ENCODE measurements around the gene MEX3D. TPM values are rescaled to one million over a fixed set of nuclear protein-coding genes. Genes with fewer than 3 reads are reported as not detected.

Gene MEX3D
- total RNA-seq, 1 experiment from 2014 or later, result 69.2 TPM

GRCh38 chr19:1569997-1570396 is 1.9 kb upstream of the MEX3D start:
- Histone ChIP-seq H3K27me3 (ENCODE audit: insufficient read depth, low read length) (no peaks in the 10 kb centered on the region), H3K4me2 (ENCODE audit: low read length) (no peak overlapping the region), H3K9me2 (ENCODE audit: insufficient read depth) (no peaks in the 10 kb centered on the region), H3K4me3 (replicated peaks in 1 of 2; ENCODE audit: low read depth in 1 of 2, low read length in 2 of 2) (no peak overlapping the region), H4K20me1 (ENCODE audit: insufficient read depth) (no peaks in the 10 kb centered on the region), H3K9me3 (ENCODE audit: control insufficient read depth in 1 of 2, insufficient read depth in 1 of 2, low read depth in 1 of 2, low read length in 2 of 2) (no peaks in the 10 kb centered on the region), H3K27ac (ENCODE audit: low read depth, low read length) (no peak overlapping the region), H3K4me1 (ENCODE audit: control insufficient read depth in 1 of 2, insufficient read depth in 2 of 2, low read length in 2 of 2) (peaks cover 13 to 14% of the 10 kb centered on the region in 2 experiments; a peak in 3 of 4 replicates), H3K36me3 (ENCODE audit: control insufficient read depth in 1 of 2, insufficient read depth in 2 of 2, low read length in 2 of 2) (0 out of 4 replicates have a peak, but pooled peaks cover 0 to 3% of the 10 kb centered on the region in 2 experiments), H2AFZ (ENCODE audit: low read depth, low read length, poor library complexity, severe bottlenecking) (no peak overlapping the region), H3K9ac (ENCODE audit: low read length) (no peak overlapping the region), H3K79me2 (ENCODE audit: insufficient read depth, low read length) (peaks cover 23% of the 10 kb centered on the region)
- intact Hi-C loops (cut with micrococcal nuclease), result no loop called here
- TF ChIP-seq SRF (IDR thresholded peaks at IDR 0.05; ENCODE audit: low read depth) (no peak), REST (IDR thresholded peaks at IDR 0.05; ENCODE audit: low read depth) (no peak), ELF1 (IDR thresholded peaks at IDR 0.05; ENCODE audit: borderline replicate concordance, low read depth) (no peak), EGR1 (IDR thresholded peaks at IDR 0.05; ENCODE audit: low read depth) (no peak), EZH2phosphoT487 (IDR thresholded peaks at IDR 0.05; ENCODE audit: borderline replicate concordance) (no peak), MAX (IDR thresholded peaks at IDR 0.05) (no peak), ZNF274 (IDR thresholded peaks at IDR 0.05; ENCODE audit: low read depth, low read length) (no peak)
- POLR2A ChIA-PET, result no interaction called here
- CTCF ChIA-PET, result no interaction called here
- no peak for DNase-seq (ENCODE audit: low read depth, low spot score)
- ATAC-seq, result no peak
- RAD21 ChIA-PET (ENCODE audit: low non-redundant PET in 1 of 2, low total read pairs in 2 of 2, uncharacterized antibody in 2 of 2, unreplicated experiment in 2 of 2), result no interaction called here
- no TSS peak for BruUV-seq (replicated peaks)

Measured in HCT116 (cell line).